ENCODE measurements around the gene GIT1.
"Not testable (repeated sequence)": the region's sequence is repeated elsewhere in the genome, so short reads cannot be mapped to it uniquely, and the experiment has no call there.

Gene GIT1

DNA sequence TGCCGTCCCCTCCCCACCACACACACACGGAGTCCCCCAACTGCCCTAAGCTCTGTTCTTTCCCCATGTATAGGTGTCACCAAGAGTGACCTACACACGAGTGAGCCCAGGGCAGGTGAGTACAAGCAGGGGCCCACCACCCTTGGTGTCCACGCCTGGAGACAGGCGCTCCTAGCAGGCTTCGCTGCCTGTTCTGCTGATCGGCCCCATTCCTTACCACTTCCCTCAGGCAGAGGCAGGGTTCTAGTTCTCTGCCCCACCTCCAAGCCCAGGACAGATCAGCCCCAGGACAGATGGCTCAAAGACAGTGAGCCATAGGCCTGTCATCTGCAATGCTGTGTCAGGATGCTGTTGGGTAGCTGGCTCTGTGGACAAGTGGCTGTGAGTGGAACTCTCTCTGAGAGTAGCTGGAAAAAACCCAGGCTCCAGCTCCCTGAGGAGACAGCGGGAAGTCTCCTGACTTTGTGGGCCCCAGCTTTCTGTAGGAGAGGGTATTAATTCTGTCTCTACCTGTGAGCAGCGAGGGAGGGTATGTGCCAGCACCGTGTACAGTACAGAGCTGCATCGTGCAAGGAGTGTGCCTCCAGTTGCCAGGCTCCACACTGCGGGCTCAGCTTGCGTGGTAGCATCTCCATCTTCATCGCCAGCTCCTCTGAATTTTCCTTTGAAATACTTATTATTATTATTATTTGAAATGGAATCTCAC, 20.1 kb downstream of the GIT1 start:
- no peak for ATAC-seq
- H3K4me3 Mint-ChIP-seq: peak overlapping the region; percentile 97
- H3K9me3 Mint-ChIP-seq: no peaks in the 10 kb centered on the region
- DNase-seq (ENCODE audit: low spot score in 2 of 2): no peak
- peak overlapping the region; percentile 92 for H3K27ac Mint-ChIP-seq
- H3K4me1 Mint-ChIP-seq: peaks cover 52% of the 10 kb centered on the region
- peaks cover 33% of the 10 kb centered on the region for H3K36me3 Mint-ChIP-seq

DNA sequence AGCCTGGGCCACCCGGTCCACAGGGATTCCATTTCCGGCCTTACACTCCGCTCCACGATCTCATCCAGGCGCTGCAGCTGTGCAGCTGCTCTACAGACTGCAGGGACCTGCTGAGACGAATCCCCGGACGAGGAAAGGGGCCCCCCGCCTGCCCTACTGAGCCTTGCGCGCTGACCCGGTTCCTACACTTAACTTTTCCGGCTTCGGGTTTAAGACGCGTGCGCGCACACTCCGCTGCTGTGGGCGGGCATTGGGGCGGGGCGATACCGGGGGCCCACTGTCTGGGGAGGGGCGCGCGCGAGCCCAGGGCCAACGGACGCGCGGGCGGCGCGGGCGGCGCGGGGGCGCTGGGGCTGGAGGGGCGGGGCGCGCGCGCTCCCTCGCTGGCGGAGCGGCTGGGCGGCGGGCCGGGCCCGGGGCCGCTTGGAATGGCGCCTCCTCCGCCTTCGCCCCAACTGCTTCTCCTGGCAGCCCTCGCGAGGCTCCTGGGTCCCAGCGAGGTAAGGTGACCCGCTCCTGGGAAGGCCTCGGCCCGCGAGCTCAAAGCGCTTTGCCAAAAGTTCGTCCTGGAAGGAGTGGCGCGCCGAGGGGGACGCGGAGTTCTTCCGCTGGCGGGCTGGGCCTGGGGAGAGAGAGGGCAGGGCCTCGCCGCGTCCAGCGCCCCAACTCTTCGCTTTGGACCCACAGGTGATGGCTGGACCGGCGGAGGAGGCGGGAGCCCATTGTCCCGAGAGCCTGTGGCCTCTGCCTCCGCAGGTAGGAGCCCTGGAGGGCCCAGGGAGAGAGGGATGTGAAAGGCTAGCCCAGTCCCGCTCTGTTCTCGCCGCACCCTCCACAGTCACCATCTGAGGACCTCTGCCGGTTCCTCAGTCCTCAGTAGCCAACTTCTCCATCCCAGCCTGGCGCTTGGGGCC, 20.9 kb downstream of the GIT1 start, which contains the start of gene TP53I13:
Gene TP53I13, plus strand, starts transcription at position 371 of the 914 bp plus-strand sequence. Its CDS starts 58 bp downstream, at position 429.
- peak; percentile 71 to 91 for DNase-seq (ENCODE audit: low spot score in 2 of 2)
- Mint-ChIP-seq H3K36me3 (peaks cover 25% of the 10 kb centered on the region), H3K9me3 (no peaks in the 10 kb centered on the region), H3K4me1 (peaks cover 50% of the 10 kb centered on the region), H3K27ac (peak within 1 kb of the TSS; percentile 92), H3K4me3 (peak within 1 kb of the TSS; percentile 97)
- peak; percentile 61 for ATAC-seq

DNA sequence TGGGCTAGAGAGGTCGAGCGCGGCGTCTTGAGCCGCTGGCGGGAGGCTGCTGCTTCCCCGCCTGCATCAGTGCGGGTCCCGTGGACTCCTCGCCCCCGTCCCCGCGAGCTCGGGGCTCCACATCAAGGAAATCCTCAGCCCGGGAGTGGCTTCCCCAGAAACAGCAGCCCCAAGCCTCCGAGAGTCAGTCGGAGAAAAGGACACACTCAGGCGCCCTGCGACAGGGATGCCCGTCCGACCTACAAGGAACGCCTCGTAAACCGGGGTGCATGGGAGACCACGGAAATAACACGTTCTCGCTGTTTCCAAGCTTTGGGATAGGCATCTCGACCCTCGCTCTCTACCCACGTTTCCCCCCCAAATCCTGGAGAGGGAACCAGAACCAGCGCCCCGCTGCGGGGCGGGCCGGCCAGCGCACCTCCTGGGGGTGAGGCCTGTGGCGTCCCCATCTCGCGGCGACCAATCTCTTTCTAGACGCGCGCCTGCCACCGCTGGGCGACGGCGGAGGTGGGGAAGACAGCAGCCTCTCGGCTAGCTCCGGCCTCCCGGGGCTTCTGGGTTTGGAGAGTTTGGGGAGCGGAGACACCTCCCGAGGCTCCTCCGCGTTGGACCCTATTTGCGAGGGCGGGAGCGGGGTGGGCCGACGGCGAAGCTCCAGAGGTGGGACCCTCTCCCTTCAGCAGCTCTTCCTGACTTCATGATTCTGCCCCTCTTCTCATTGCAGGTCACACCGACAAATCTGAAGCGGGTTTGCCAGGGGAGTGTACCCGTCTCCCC, 21.7 kb downstream of the GIT1 start:
- H3K36me3 Mint-ChIP-seq: peaks cover 22% of the 10 kb centered on the region
- ATAC-seq (peak; percentile 68), DNase-seq (ENCODE audit: low spot score in 2 of 2) (peak; percentile 63 to 88)
- H3K9me3 Mint-ChIP-seq: no peaks in the 10 kb centered on the region
- peak overlapping the region; percentile 97 for H3K4me3 Mint-ChIP-seq
- H3K27ac Mint-ChIP-seq: peak overlapping the region; percentile 84
- H3K4me1 Mint-ChIP-seq: peaks cover 46% of the 10 kb centered on the region

DNA sequence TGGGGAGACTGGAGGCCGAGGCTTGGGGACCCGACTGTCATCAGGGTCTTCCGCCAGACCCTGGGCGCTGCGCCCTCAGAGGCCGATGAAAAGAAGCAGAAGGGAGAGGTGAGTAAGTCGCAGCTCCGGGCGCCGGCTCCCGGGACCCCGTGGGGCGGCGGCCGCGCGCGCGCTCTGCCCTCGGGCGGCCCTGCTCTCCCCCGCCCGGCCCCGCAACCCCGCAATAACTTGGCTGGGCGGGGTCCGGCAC, 22.2 kb downstream of the GIT1 start:
- Mint-ChIP-seq H3K4me3 (peak overlapping the region; percentile 97), H3K36me3 (peaks cover 27% of the 10 kb centered on the region), H3K9me3 (no peaks in the 10 kb centered on the region), H3K4me1 (peaks cover 52% of the 10 kb centered on the region), H3K27ac (peak overlapping the region; percentile 84)
- DNase-seq (ENCODE audit: low spot score in 2 of 2): peak in 1 of 2 donors; percentile 85
- ATAC-seq: peak; percentile 6

DNA sequence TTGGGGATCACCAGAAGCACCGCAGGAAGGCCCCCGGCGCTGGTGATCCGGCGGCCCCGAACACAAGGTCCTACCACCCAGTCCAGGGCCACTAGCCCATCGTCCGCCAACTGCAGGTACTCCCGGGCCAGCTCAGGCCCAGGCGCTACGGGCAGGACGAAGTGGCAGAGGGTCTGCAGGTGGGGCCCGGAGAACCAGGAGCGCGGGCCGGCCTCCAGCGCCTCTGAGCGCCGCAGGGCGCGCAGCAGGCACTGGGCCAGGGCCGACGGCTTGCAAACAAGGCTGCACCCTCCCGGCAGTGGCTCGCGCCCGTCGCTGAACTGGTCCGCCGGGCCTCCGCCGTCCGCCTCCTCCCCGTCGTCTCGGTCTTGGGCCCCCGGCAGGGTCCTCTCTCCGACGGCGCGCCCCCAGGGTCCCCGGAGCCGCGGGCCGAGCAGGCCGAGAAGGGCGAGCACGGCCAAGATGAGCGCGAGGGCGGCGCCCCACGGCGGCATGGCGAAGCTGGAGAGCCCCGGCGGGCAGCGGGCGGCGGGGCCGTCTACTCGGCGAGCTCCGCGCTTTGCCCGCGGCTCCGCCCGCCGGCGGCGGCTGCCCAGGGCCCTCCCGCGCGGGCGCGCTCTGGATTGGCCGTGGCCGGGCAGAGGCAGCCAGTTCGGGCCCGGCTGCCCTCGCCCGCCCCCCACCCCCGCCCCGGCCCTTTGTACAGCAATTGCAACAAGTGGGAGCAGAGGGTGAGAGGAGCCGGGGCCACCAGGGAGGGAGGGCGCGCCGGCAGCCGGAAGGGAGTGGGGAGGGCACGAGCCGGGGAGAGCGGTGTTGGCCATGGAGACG, 22.8 kb downstream of the GIT1 start, which contains the start of gene ABHD15:
Gene ABHD15, minus strand, starts transcription at position 565 of the 831 bp plus-strand sequence. Its CDS starts 71 bp downstream, at position 494.
- ATAC-seq: peak; percentile 66
- H3K4me3 Mint-ChIP-seq: peak within 1 kb of the TSS; percentile 97
- peak; percentile 69 to 85 for DNase-seq (ENCODE audit: low spot score in 2 of 2)
- H3K9me3 Mint-ChIP-seq: no peaks in the 10 kb centered on the region
- H3K4me1 Mint-ChIP-seq: peaks cover 57% of the 10 kb centered on the region
- H3K27ac Mint-ChIP-seq: peak within 1 kb of the TSS; percentile 89
- H3K36me3 Mint-ChIP-seq: peaks cover 32% of the 10 kb centered on the region

DNA sequence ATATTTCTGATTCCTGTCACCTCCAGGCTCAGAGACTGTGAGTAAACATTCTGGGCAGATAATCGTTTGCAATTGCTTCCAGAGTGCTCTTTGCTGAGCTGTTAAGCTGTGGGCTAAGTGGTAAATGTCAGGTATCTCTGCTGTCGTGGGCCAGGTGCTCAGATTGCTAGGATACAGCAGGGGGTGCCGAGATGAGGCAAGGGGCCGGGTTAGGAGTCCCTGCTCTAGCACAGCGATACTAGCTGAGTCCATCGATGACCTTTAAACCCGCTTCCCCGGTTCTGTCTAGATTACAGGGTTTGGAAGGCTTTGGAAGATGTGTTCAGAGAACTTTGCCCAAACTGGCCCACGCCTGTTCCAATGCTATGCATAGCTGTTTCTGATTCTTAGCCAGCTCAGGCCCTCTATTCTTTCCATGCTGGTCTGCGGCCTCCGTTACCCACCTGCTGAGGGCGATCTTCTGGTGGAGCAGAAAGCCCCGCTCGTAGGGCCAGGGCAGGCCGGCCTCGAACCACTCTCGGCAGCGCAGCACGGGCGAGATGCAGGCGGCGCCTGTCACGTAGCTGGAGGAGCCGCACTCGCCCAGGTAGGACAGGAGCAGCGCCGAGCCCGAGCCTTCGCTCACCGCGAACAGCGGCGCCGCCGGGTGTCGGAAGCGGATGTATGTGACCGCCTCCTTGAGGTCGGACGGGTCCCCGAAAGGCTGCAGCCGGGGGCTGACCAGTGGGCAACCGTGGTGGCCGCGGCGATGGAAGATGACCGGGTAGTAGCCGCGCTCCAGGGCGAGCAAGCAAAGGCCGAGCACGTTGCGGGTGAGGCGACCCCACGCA, 23.6 kb downstream of the GIT1 start:
- peak; percentile 48 to 84 for DNase-seq (ENCODE audit: low spot score in 2 of 2)
- Mint-ChIP-seq H3K27ac (peak overlapping the region; percentile 89), H3K4me1 (peaks cover 54% of the 10 kb centered on the region), H3K36me3 (peaks cover 39% of the 10 kb centered on the region), H3K4me3 (peak overlapping the region; percentile 97), H3K9me3 (no peaks in the 10 kb centered on the region)
- ATAC-seq: peak; percentile 29

DNA sequence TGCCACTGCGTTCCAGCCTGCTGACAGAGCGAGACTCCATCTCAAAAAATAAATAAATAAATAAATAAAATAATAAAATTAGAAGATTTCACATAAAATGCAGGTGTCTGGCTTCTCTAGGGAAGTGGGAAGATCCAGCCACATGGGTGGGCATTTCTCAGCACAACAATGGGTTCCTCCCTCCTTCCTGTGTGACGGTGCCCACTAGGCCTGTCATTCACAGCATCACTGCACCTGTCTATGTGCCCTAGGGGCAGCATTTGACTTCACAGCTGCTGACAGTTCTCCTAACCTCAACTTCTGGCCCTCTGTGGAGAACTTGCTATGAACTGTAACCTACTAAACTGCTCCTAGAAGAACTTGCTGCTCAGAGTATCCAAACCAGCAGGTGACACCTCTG, 25.6 kb downstream of the GIT1 start:
- H3K4me3 Mint-ChIP-seq: peak overlapping the region; percentile 97
- H3K4me1 Mint-ChIP-seq: peaks cover 47% of the 10 kb centered on the region
- peak overlapping the region; percentile 64 for H3K27ac Mint-ChIP-seq
- no peaks in the 10 kb centered on the region for H3K9me3 Mint-ChIP-seq
- peaks cover 42% of the 10 kb centered on the region for H3K36me3 Mint-ChIP-seq
- no peak for ATAC-seq
- no peak for DNase-seq (ENCODE audit: low spot score in 2 of 2)

DNA sequence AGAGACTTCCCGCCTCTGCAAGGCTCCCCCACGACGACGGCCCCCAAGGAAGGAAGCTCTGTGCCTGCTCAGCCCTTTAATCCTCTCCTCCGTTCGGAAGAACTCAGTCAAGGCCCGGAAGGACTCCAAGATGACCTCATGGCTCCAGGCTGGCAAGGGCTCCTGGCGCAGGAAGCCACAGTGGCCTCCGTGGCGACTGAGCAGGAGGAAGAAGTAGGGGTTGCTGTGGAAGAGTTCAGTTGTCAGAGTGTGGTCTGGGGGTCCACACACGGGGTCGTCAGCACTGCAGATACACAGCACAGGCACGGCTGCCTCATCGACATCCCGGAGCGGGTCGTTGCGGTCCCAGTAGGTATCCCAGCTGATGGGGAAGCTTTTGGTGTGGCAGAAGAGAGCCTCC, 26.8 kb downstream of the GIT1 start:
- Mint-ChIP-seq H3K36me3 (peaks cover 42% of the 10 kb centered on the region), H3K4me3 (peak overlapping the region; percentile 58), H3K27ac (peak overlapping the region; percentile 90), H3K4me1 (peaks cover 51% of the 10 kb centered on the region), H3K9me3 (no peaks in the 10 kb centered on the region)
- no peak for ATAC-seq
- DNase-seq (ENCODE audit: low spot score in 2 of 2): no peak

DNA sequence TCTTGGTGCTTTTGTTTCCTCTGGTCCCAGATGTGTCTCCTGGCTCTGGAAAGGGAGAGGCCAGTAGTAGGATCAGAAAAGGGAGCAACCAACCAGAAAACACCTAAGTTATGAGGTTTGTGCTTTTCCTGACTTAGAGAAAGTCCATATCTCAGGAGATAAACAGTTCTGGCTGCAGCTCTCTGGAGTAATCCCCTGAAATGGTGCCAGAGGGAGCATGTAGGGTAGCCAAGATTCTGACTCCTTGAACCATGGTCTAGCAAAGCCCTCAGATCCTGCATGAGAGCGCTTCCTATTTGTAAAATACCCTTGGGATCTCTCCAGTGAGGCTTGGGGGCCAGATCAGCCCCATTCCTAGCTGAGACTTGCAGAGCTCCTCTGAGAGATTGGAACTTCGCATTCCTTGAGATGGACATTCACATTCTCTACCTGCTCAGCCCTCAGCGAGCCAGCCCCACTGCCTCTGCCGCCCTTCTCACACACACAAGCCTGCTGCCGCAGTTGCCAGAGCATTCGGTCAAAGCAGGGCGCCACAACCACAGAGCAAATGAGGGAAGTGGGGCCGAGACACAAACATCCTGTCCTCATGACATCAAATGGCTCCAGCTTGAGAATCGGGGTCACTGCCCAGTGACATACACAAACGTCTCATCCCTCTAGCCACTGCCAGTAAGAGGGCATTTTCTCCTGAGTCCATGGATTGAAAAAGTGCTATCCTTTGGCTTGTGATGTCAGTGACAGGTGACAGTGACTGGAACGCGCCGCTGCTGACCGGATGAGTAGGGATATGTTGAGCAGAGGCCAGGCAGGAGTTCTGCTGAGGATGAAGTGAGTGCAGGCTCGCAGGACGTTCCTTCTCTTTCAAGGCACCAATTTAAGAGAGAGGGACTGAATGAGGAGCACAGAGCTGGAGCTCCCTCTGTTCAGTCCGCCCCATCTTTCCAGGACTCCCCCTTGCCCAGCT, 27.6 kb downstream of the GIT1 start:
- no peaks in the 10 kb centered on the region for H3K9me3 Mint-ChIP-seq
- H3K27ac Mint-ChIP-seq: peak overlapping the region; percentile 90
- H3K36me3 Mint-ChIP-seq: peaks cover 42% of the 10 kb centered on the region
- DNase-seq (ENCODE audit: low spot score in 2 of 2) (no peak), ATAC-seq (no peak)
- H3K4me1 Mint-ChIP-seq: peaks cover 59% of the 10 kb centered on the region
- H3K4me3 Mint-ChIP-seq: peak overlapping the region; percentile 58

DNA sequence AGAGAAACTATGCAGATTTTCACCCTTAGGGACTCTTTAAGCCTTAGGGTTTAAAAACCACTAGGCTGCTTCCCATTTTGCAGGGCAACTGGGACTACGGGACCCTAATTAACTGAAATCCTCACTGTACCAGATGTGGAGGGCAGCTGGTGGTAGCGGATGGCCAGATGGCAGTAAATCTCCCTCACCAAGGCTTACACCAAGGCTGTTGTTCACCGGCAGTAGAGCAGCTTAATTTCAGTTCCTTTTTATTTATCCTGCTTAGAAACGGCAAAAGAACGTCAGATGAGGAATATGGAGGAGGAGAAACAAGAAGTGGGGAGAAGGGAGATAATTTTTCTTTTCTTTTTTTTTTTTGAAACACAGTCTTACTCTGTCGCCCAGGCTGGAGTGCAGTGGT, 29.1 kb downstream of the GIT1 start:
- Mint-ChIP-seq H3K4me1 (peaks cover 53% of the 10 kb centered on the region), H3K36me3 (peaks cover 42% of the 10 kb centered on the region), H3K4me3 (no peak overlapping the region), H3K9me3 (no peaks in the 10 kb centered on the region), H3K27ac (peak overlapping the region; percentile 90)
- ATAC-seq: no peak
- no peak for DNase-seq (ENCODE audit: low spot score in 2 of 2)

DNA sequence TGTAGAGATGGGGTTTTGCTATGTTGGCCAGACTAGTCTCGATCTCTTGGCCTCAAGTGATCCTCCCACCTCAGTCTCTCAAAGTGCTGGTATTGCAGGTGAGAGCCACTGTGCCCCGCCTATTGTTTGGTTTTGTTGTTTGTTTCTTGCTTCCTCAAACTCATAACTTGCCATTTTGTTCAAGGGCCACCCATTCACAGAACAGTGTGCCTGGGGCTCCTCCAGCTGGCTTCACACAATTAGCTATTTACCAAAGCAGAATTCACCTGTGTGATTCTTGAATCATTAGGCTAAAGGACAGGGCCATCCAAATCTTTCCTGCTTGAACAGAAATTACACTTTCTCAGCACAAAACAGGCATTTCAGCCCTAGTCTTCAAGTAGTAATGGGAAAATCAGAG, 29.8 kb downstream of the GIT1 start:
- H3K4me3 Mint-ChIP-seq: no peak overlapping the region
- H3K27ac Mint-ChIP-seq: peak overlapping the region; percentile 90
- H3K4me1 Mint-ChIP-seq: peaks cover 50% of the 10 kb centered on the region
- no peak for DNase-seq (ENCODE audit: low spot score in 2 of 2)
- no peak for ATAC-seq
- peaks cover 42% of the 10 kb centered on the region for H3K36me3 Mint-ChIP-seq
- no peaks in the 10 kb centered on the region for H3K9me3 Mint-ChIP-seq

DNA sequence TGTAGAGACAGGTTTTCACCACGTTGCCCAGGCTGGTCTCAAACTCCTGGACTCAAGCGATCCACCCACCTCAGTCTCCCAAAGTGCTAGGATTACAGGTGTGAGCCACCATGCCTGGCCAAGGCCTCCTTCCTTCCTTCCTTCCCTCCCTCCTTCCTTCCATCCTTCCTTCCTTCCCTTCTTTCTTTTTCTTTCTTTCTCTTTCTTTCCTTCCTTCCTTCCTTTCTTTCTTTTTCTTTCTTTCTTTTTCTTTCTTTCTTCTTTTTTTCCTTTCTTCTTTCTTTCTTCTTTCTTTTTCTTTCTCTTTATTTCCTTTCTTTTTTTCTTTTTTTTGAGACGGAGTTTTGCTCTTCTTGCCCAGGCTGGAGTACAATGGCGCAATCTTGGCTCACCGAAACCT, 31.3 kb downstream of the GIT1 start:
- not testable (repeated sequence) for DNase-seq (ENCODE audit: low spot score in 2 of 2); ATAC-seq; H3K4me3 Mint-ChIP-seq; H3K9me3 Mint-ChIP-seq
- peaks cover 41% of the 10 kb centered on the region for H3K4me1 Mint-ChIP-seq
- H3K36me3 Mint-ChIP-seq: peaks cover 42% of the 10 kb centered on the region
- peak overlapping the region; percentile 46 for H3K27ac Mint-ChIP-seq

DNA sequence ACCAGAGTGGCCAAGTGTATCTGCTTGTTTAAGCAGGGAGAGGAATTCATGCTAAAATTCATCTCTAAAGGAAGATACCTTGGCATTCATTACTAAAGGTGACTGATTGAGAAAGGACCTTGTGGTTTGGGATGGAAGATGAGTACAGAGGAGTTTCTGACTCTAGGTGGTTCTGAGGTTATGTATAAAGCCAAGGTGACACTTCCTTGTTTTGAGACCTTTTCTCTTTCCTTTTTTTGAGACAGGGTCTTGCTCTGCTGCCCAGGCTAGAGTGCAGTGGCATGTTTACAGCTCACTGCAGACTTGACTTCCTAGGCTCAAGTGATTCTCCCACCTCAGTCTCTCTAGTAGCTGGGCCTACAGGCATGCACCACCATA, 31.7 kb downstream of the GIT1 start:
- ATAC-seq (peak; percentile 91), DNase-seq (ENCODE audit: low spot score in 2 of 2) (no peak)
- Mint-ChIP-seq H3K27ac (peak overlapping the region; percentile 46), H3K4me1 (peaks cover 38% of the 10 kb centered on the region), H3K9me3 (no peaks in the 10 kb centered on the region), H3K36me3 (peaks cover 39% of the 10 kb centered on the region), H3K4me3 (no peak overlapping the region)
